ENCODE results near the gene UBE2O. TPM values are rescaled to one million over a fixed set of nuclear protein-coding genes. Genes with fewer than 3 reads are reported as not detected.

Gene UBE2O
- total RNA-seq, 1 donor from 2014 or later = 94.3 TPM

DNA sequence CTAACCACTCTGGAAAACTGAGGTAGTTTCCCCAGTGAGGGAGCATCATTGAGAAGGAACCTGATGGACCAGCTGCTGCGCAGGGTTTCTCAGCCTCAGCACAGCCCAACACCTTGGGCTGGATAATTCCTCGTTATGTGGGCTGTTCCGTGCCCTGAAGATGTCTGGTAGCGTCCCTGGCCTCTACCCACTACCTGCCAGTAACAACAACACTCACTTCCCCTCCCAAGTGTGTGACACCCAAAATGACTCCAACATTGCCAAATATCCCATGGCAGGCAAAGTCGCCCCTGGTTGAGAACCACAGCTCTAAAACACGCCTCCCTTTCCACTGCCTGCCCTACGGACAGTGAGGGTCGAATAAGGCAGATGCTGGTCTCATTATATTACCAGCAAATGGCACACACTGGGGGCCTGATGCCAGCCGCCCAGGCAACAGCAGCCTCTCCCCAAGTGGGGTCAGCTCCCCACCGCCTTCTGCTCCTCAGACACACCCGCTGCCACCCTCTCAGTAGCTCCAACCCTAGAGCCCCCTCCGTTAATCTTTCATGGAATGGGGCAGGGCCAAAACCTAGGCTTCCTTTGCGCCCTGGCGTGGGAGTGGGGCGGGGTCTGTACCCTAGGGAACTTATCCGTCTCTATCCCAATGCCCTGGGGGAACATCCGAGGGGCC lies 47.3 kb upstream of the UBE2O start:
- peaks cover 7% of the 10 kb centered on the region for H3K9me3 Mint-ChIP-seq (ENCODE audit: unreplicated experiment)
- H3K27me3 Mint-ChIP-seq (ENCODE audit: unreplicated experiment) = peaks cover 12% of the 10 kb centered on the region
- H3K36me3 Mint-ChIP-seq (ENCODE audit: unreplicated experiment) = no peaks in the 10 kb centered on the region
- no peak overlapping the region for H3K27ac Mint-ChIP-seq (ENCODE audit: unreplicated experiment)
- no peak for DNase-seq
- H3K4me3 Mint-ChIP-seq (ENCODE audit: unreplicated experiment) = peak overlapping the region; percentile 38
- TF ChIP-seq, protein P1, sequence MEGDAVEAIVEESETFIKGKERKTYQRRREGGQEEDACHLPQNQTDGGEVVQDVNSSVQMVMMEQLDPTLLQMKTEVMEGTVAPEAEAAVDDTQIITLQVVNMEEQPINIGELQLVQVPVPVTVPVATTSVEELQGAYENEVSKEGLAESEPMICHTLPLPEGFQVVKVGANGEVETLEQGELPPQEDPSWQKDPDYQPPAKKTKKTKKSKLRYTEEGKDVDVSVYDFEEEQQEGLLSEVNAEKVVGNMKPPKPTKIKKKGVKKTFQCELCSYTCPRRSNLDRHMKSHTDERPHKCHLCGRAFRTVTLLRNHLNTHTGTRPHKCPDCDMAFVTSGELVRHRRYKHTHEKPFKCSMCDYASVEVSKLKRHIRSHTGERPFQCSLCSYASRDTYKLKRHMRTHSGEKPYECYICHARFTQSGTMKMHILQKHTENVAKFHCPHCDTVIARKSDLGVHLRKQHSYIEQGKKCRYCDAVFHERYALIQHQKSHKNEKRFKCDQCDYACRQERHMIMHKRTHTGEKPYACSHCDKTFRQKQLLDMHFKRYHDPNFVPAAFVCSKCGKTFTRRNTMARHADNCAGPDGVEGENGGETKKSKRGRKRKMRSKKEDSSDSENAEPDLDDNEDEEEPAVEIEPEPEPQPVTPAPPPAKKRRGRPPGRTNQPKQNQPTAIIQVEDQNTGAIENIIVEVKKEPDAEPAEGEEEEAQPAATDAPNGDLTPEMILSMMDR (IDR thresholded peaks at IDR 0.05; ENCODE audit: partially characterized antibody, unreplicated experiment) = no peak
- H3K4me1 Mint-ChIP-seq (ENCODE audit: low read depth, unreplicated experiment) = peaks cover 16% of the 10 kb centered on the region

DNA sequence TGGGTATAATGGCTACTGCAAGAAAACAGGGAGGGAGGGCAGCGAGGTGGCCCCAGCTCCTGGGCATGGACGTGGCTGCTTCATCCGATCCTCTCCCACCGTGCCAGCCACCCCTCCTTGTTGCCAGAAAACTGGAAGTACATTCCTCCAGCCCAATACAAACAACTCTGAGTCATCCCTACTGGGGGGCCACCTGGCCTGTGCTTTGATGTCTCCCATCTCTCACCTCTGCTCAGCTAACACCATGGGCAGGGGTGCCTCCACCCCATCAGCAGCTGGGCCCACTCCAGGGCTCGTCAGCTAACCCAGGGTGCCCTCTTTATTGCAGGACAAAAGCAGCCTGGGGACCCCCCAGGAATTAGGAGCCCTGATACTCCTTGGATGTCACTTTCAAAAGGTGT lies 46.3 kb upstream of the UBE2O start:
- DNase-seq = no peak
- Mint-ChIP-seq H3K9me3 (ENCODE audit: unreplicated experiment) (peaks cover 7% of the 10 kb centered on the region), H3K27me3 (ENCODE audit: unreplicated experiment) (peaks cover 12% of the 10 kb centered on the region), H3K4me1 (ENCODE audit: low read depth, unreplicated experiment) (peaks cover 16% of the 10 kb centered on the region), H3K36me3 (ENCODE audit: unreplicated experiment) (no peaks in the 10 kb centered on the region), H3K4me3 (ENCODE audit: unreplicated experiment) (no peak overlapping the region), H3K27ac (ENCODE audit: unreplicated experiment) (no peak overlapping the region)
- TF ChIP-seq, protein P1 (IDR thresholded peaks at IDR 0.05; ENCODE audit: partially characterized antibody, unreplicated experiment) = no peak

DNA sequence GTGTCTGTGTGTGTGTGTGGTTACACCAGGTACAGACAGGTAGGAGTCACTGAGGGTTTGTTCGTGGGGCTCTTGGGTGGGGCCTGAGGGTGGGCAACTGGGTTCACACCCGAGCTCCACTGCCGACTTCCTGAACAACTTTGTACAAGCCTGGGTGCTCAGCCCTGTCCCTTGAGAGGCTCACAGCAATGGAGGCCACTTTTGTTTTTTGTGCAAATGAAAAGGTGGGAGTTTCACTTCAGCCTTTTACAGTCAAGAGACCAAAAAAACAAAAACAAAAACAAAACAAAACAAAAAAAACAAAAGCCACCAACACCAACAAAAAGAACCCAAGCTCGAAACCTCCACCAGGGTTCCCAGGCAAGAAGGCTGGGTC lies 45.9 kb upstream of the UBE2O start:
- Mint-ChIP-seq H3K27ac (ENCODE audit: unreplicated experiment) (peak overlapping the region; percentile 82), H3K4me3 (ENCODE audit: unreplicated experiment) (peak overlapping the region; percentile 74)

DNA sequence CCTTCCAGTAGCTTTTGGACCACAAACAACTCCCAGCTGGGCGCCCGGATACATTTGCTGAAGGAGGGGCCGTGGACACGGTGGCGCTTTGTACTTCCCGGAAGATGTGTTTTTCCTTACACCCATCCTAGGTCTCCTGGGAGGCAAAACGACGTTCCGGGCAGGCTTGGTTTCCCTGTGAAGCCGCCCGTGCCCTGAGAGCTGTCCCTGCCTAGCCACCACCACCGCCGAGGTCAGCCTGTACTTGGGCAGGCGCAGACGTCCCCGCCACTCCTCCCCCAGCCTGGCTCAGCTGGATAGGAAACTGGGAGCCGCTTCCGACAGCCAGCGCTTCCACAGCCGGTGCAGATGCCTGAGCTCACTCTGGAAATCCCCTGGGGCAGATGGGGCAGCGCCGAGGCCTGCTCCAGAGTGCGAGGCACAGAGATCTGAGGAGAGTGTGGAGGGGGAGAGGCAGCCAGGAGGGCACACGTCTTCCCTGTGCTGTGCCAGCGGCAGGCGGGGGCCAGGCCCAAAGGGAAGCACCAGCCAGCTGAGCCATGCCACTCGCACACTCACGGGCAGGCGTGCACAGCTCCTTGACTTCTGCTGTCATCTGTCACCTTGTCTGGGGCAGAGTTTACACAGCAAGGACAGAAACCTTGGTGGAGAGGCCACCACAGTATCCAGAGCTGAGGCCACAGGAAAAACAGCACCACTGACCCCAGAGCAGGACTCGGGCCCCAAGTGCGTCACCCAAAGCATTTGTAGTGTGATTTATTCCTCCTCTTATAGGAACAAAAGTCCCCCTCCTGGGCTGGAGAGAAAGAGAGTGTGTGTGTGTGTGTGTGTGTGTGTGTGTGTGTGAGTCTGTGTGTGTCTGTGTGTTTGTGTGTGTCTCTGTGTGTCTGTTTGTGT lies 45.3 kb upstream of the UBE2O start:
- peaks cover 17% of the 10 kb centered on the region for H3K4me1 Mint-ChIP-seq (ENCODE audit: low read depth, unreplicated experiment)
- peak; percentile 88 for DNase-seq
- no peaks in the 10 kb centered on the region for H3K36me3 Mint-ChIP-seq (ENCODE audit: unreplicated experiment)
- peak overlapping the region; percentile 82 for H3K27ac Mint-ChIP-seq (ENCODE audit: unreplicated experiment)
- TF ChIP-seq, protein P1 (IDR thresholded peaks at IDR 0.05; ENCODE audit: partially characterized antibody, unreplicated experiment) = no peak
- peaks cover 12% of the 10 kb centered on the region for H3K27me3 Mint-ChIP-seq (ENCODE audit: unreplicated experiment)
- peaks cover 7% of the 10 kb centered on the region for H3K9me3 Mint-ChIP-seq (ENCODE audit: unreplicated experiment)
- peak overlapping the region; percentile 74 for H3K4me3 Mint-ChIP-seq (ENCODE audit: unreplicated experiment)

More for the DNA sequence above, 45.9 kb upstream of the UBE2O start:
- Mint-ChIP-seq H3K9me3 (ENCODE audit: unreplicated experiment) (peaks cover 7% of the 10 kb centered on the region), H3K36me3 (ENCODE audit: unreplicated experiment) (no peaks in the 10 kb centered on the region), H3K4me1 (ENCODE audit: low read depth, unreplicated experiment) (peaks cover 16% of the 10 kb centered on the region), H3K27me3 (ENCODE audit: unreplicated experiment) (peaks cover 12% of the 10 kb centered on the region)
- TF ChIP-seq, protein P1 (IDR thresholded peaks at IDR 0.05; ENCODE audit: partially characterized antibody, unreplicated experiment) = no peak
- DNase-seq = no peak

DNA sequence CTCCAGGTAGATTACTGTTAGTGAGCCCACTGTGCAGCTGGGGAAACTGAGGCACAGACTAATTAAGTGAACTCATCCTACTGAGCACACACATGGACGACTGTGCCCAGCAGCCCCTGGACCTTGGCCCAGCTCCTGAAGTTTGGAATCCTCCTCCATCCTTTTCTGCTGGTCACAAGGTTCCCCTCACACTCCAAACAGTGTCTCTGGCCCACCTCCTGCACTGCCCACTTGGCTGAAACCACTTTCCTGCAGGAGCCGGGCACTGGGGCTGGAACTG lies 44.7 kb upstream of the UBE2O start:
- no peak for DNase-seq
- H3K4me3 Mint-ChIP-seq (ENCODE audit: unreplicated experiment) = no peak overlapping the region
- TF ChIP-seq, protein P1 (IDR thresholded peaks at IDR 0.05; ENCODE audit: partially characterized antibody, unreplicated experiment) = no peak
- no peaks in the 10 kb centered on the region for H3K36me3 Mint-ChIP-seq (ENCODE audit: unreplicated experiment)
- no peak overlapping the region for H3K27ac Mint-ChIP-seq (ENCODE audit: unreplicated experiment)
- peaks cover 7% of the 10 kb centered on the region for H3K9me3 Mint-ChIP-seq (ENCODE audit: unreplicated experiment)
- H3K27me3 Mint-ChIP-seq (ENCODE audit: unreplicated experiment) = peaks cover 12% of the 10 kb centered on the region
- H3K4me1 Mint-ChIP-seq (ENCODE audit: low read depth, unreplicated experiment) = peaks cover 23% of the 10 kb centered on the region
